Measurements from ENCODE around the gene LRRC3C.

DNA sequence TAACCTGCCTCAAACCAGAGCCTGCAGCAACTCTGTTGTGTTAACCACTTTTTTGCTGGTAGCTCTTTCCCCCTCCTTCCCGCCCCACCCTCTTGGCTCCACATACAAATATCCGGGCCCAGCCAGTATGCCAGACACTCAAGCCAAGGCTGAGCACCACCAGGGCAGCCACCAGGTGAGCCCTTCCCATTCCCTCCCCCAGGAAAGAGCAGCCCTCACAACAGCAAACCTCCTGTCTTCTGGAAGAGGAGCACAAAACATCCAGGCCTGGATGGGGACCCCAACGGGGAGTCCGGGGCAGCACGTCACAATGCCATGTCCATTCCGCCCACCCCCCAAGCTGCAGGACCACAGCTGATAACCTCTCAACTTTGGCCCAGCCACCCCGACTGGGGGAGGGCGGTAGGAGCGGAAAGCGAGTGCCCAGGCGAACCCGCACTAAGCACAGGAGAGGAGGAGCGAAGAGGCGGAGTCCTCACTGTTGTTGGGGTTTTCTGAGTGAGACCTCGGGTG lies 888 bp upstream of the LRRC3C start:
- no peak for TF ChIP-seq POLR2A (IDR thresholded peaks at IDR 0.05)
- TF ChIP-seq, protein P1, sequence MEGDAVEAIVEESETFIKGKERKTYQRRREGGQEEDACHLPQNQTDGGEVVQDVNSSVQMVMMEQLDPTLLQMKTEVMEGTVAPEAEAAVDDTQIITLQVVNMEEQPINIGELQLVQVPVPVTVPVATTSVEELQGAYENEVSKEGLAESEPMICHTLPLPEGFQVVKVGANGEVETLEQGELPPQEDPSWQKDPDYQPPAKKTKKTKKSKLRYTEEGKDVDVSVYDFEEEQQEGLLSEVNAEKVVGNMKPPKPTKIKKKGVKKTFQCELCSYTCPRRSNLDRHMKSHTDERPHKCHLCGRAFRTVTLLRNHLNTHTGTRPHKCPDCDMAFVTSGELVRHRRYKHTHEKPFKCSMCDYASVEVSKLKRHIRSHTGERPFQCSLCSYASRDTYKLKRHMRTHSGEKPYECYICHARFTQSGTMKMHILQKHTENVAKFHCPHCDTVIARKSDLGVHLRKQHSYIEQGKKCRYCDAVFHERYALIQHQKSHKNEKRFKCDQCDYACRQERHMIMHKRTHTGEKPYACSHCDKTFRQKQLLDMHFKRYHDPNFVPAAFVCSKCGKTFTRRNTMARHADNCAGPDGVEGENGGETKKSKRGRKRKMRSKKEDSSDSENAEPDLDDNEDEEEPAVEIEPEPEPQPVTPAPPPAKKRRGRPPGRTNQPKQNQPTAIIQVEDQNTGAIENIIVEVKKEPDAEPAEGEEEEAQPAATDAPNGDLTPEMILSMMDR (IDR thresholded peaks at IDR 0.05), result no peak
